Measurements from ENCODE around the gene DDX54.

DDX54 gene

GRCh38 chr12:113186033-113186365 is 721 bp upstream of the DDX54 start:
- no peak for DNase-seq

- DNase-seq = peak; percentile 90
Measured at GRCh38 chr12:113184900-113185179, 438 bp downstream of the DDX54 start.

- no peak for DNase-seq
Measured at GRCh38 chr12:113184098-113184899, 979 bp downstream of the DDX54 start.

GRCh38 chr12:113183030-113183589 is 2.2 kb downstream of the DDX54 start:
- DNase-seq = no peak

GRCh38 chr12:113181975-113182374 is 3.3 kb downstream of the DDX54 start:
- no peak for DNase-seq

- no peak for DNase-seq
Measured at GRCh38 chr12:113180333-113180732, 4.9 kb downstream of the DDX54 start.

GRCh38 chr12:113179023-113179422 is 6.3 kb downstream of the DDX54 start:
- DNase-seq = no peak

GRCh38 chr12:113174461-113175384 is 10.6 kb downstream of the DDX54 start:
- DNase-seq = peak; percentile 81

- DNase-seq = no peak
Measured at GRCh38 chr12:113173081-113173698, 12.1 kb downstream of the DDX54 start.

GRCh38 chr12:113172185-113172584 is 13.1 kb downstream of the DDX54 start:
- DNase-seq = no peak

- DNase-seq = no peak
Measured at GRCh38 chr12:113171543-113171942, 13.7 kb downstream of the DDX54 start.

GRCh38 chr12:113170926-113171325 is 14.4 kb downstream of the DDX54 start:
- DNase-seq = no peak

- no peak for DNase-seq
Measured at GRCh38 chr12:113170457-113170856, 14.8 kb downstream of the DDX54 start.

GRCh38 chr12:113169697-113170096 is 15.6 kb downstream of the DDX54 start:
- DNase-seq = no peak

GRCh38 chr12:113167868-113168267 is 17.4 kb downstream of the DDX54 start:
- no peak for DNase-seq

GRCh38 chr12:113165521-113166450 is 19.5 kb downstream of the DDX54 start:
- DNase-seq = no peak

- DNase-seq = no peak
Measured at GRCh38 chr12:113164014-113164413, 21.3 kb downstream of the DDX54 start.

GRCh38 chr12:113163030-113163360 is 22.3 kb downstream of the DDX54 start:
- DNase-seq = no peak

- DNase-seq = no peak
Measured at GRCh38 chr12:113162102-113163029, 22.9 kb downstream of the DDX54 start.

- peak; percentile 36 for DNase-seq
Measured at GRCh38 chr12:113161415-113162016, 23.8 kb downstream of the DDX54 start.

GRCh38 chr12:113159937-113160336 is 25.3 kb downstream of the DDX54 start:
- DNase-seq = no peak

Measured in stimulated activated CD4-positive, alpha-beta T cell treated with anti-CD3 and anti-CD28 coated beads, Interleukin-1b, Interleukin-23, amount 100 ng/mL, for 48 hours (primary cell).